Thoracic aorta (tissue), 2 donors: ENCODE data around the gene DHRS3. TPM values are rescaled to one million over a fixed set of nuclear protein-coding genes. Genes with fewer than 3 reads are reported as not detected.

Experiments
- ATAC-seq: fragments of 150-250 bp; one replicate; pipeline ENCODE4 v1.8.0; 2017; ENCODE audit warnings: low read depth; ENCODE audit not compliant: insufficient number of reproducible peaks, low FRiP score
- DNase-seq: peaks from one replicate; pipeline ENCODE4 v3.0.0-alpha.2; 2020; ENCODE audit warnings: low spot score
- H3K27ac ChIP-seq, 2 donors: fragments of 200-600 bp; sonication (generic); 1 replicate in 1 of 2; 2 replicates in 1 of 2; pipeline ENCODE4 v1.5.1; 2016; ENCODE audit warnings: mild to moderate bottlenecking in 2 of 2, moderate library complexity in 2 of 2
- H3K27me3 ChIP-seq: fragments of 200-600 bp; sonication (generic); replicated peaks from 2 replicates; pipeline ENCODE4 v1.6.0; 2016; ENCODE audit warnings: mild to moderate bottlenecking; ENCODE audit not compliant: insufficient read depth
- H3K36me3 ChIP-seq: fragments of 200-600 bp; sonication (generic); one replicate; pipeline ENCODE4 v1.5.1; 2016
- H3K4me1 ChIP-seq, 2 donors: fragments of 200-600 bp; sonication (generic); 1 replicate in 1 of 2; 2 replicates in 1 of 2; pipeline versions ENCODE4 v1.5.1 to v1.6.0; 2016; ENCODE audit warnings: low read depth in 2 of 2, mild to moderate bottlenecking in 1 of 2; ENCODE audit not compliant: control insufficient read depth in 1 of 2
- H3K4me3 ChIP-seq: fragments of 200-600 bp; sonication (generic); 2 replicates; pipeline ENCODE4 v1.5.1; 2016; ENCODE audit warnings: mild to moderate bottlenecking
- H3K9me3 ChIP-seq: fragments of 200-600 bp; sonication (generic); 2 replicates; pipeline ENCODE4 v1.5.1; 2016
- total RNA-seq, 2 donors: library from RNA; depleted of rRNA; stranded (reverse); fragments of >200 nt; gene quantifications; one replicate each; pipeline versions ENCODE4 v1.1.0 to v1.2.3, GENCODE V29; 2016
- TF ChIP-seq, protein P1 (sequence below): fragments of 200-600 bp; sonication (generic); IDR thresholded peaks from one replicate; pipeline ENCODE4 v1.5.1; 2019; ENCODE audit warnings: antibody characterized with exemption

DHRS3 gene
- total RNA-seq, 2 donors from 2014 or later = 65.9 to 150 TPM

DNA sequence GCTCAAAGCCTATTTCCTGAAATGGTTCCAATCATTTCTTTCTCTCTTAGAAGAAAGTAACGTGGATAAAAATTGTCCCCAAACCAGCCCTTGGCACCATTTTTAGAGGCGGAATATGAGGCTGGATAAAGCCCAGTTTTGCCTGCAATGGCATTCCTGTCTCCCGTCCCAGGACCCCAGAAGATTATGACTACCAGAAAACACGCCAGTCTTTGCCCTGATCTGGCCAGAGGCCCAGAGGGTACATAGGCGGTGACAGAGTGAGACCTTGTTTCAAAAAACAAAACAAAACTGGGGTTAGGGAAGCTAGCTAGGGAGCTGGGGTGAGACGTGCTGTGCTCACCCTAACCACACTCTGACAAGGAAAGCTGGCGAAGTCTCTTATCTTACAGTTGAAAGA, 25.8 kb upstream of the DHRS3 start, which contains the start of gene AADACL4:
TSS of gene AADACL4 (plus strand) at position 301 of the 400 bp plus-strand sequence. CDS start 462 bp downstream, outside the sequence.
- Histone ChIP-seq H3K27ac (no peak within 1 kb of the TSS), H3K9me3 (peaks cover 24% of the 10 kb centered on the region), H3K36me3 (no peaks in the 10 kb centered on the region), H3K4me3 (no peak within 1 kb of the TSS), H3K27me3 (no peaks in the 10 kb centered on the region), H3K4me1 (peaks cover 0 to 6% of the 10 kb centered on the region in 2 donors)
- no peak for DNase-seq
- TF ChIP-seq, protein P1, sequence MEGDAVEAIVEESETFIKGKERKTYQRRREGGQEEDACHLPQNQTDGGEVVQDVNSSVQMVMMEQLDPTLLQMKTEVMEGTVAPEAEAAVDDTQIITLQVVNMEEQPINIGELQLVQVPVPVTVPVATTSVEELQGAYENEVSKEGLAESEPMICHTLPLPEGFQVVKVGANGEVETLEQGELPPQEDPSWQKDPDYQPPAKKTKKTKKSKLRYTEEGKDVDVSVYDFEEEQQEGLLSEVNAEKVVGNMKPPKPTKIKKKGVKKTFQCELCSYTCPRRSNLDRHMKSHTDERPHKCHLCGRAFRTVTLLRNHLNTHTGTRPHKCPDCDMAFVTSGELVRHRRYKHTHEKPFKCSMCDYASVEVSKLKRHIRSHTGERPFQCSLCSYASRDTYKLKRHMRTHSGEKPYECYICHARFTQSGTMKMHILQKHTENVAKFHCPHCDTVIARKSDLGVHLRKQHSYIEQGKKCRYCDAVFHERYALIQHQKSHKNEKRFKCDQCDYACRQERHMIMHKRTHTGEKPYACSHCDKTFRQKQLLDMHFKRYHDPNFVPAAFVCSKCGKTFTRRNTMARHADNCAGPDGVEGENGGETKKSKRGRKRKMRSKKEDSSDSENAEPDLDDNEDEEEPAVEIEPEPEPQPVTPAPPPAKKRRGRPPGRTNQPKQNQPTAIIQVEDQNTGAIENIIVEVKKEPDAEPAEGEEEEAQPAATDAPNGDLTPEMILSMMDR = no peak
- no peak for ATAC-seq

DNA sequence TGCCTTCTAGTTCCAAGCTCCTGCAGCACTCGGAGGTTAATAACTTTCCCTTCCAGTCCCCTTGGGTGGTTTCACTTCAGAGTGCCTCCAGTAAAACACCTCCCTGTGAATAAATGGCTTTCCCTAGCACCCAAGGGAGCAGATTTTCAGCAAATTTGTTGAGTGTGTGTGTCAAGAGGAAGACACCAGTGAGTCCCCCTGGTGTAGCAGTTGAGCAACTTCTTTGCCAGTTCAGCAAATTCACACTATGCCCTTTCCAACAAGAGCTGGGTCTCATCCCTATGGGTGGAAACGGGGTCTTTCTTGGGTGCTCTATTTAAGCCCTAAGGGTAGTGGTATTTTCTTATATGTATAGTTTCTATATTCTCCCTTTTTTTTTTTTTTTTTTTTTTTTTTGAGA, 25.1 kb upstream of the DHRS3 start:
- no peaks in the 10 kb centered on the region for H3K27me3 ChIP-seq
- H3K4me3 ChIP-seq = no peak overlapping the region
- no peak for DNase-seq
- H3K27ac ChIP-seq = no peak overlapping the region
- no peak for ATAC-seq
- peaks cover 24% of the 10 kb centered on the region for H3K9me3 ChIP-seq
- no peaks in the 10 kb centered on the region for H3K36me3 ChIP-seq
- H3K4me1 ChIP-seq = peaks cover 0 to 6% of the 10 kb centered on the region in 2 donors
- TF ChIP-seq, protein P1 = no peak

DNA sequence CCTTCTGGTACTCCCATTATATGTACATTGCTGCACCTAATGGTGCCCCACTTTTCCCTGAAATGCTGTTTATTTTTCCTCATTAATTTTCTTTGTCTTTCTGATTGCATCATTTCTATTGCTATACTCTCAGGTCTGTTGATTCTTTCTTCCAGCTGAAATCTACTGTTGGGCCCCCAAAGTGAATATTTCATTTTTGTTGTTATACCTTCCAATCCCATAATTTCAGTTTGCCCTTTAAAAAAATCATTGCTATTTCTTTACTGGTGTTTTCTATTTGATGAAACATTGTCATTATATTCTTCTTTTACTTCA, 22.9 kb upstream of the DHRS3 start:
- peaks cover 24% of the 10 kb centered on the region for H3K9me3 ChIP-seq
- ATAC-seq = no peak
- no peak overlapping the region for H3K27ac ChIP-seq
- DNase-seq = no peak
- no peaks in the 10 kb centered on the region for H3K36me3 ChIP-seq
- TF ChIP-seq, protein P1 = no peak
- no peak overlapping the region for H3K4me3 ChIP-seq
- peaks cover 8 to 22% of the 10 kb centered on the region in 2 donors for H3K4me1 ChIP-seq
- no peaks in the 10 kb centered on the region for H3K27me3 ChIP-seq

DNA sequence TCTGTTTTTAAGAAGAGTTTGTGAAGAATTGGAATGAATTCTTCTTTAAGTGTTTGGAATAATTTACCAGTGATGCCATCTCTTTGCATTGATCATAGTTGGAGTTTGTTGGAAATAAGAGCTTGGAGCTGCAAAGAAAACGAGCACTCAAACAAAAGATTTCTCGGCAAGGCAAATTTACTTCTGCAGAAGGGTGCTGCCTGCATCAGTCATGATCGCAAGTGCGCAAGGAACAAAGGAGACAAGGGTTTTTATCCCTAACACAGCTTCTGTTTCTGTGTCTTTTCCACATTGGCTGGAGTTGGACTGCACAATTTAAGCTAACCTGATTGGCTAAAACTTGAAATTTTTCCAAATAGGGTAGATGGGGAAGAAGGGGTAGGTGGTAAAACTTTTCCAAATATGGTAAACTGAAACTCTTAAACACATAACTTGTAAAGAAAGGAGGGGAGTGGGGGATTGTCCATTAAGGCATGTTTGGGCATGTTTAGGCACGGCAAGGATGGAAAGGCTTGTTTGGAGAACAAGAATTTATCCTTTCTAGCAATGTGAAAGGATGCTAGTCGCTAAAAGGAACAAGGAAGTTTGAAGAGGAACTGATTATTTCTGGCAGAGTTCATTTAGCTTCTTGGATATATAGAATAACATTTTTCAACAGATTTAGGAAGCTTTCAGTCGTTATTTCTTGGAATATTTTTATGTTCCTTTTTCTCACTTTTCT, 22.4 kb upstream of the DHRS3 start:
- no peaks in the 10 kb centered on the region for H3K36me3 ChIP-seq
- peaks cover 8 to 23% of the 10 kb centered on the region in 2 donors for H3K4me1 ChIP-seq
- peaks cover 24% of the 10 kb centered on the region for H3K9me3 ChIP-seq
- no peak overlapping the region for H3K4me3 ChIP-seq
- no peak overlapping the region for H3K27ac ChIP-seq
- TF ChIP-seq, protein P1 = no peak
- ATAC-seq (no peak), DNase-seq (no peak)
- H3K27me3 ChIP-seq = no peaks in the 10 kb centered on the region

DNA sequence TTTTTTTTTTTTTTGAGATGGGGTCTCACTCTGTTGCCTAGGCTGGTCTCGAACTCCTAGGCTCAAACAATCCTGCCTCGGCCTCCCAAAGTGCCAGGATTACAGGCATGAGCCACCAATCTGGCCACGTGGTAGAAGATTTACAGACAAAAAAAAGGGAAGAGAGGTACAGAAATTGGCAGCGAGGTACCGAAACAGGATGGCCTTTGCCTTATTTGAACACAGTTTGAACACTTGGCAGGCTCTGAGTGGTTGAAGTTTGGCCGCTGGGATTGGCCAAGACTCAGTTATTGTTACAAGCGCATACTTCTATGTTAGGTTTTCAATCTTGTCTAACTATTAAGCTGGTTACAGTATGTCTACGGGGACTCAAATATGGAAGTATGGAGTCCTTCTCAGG, 19.7 kb upstream of the DHRS3 start:
- ATAC-seq (no peak), DNase-seq (no peak)
- no peak overlapping the region for H3K4me3 ChIP-seq
- TF ChIP-seq, protein P1 = no peak
- H3K4me1 ChIP-seq = peaks cover 8 to 17% of the 10 kb centered on the region in 2 donors
- peaks cover 24% of the 10 kb centered on the region for H3K9me3 ChIP-seq
- H3K36me3 ChIP-seq = no peaks in the 10 kb centered on the region
- H3K27ac ChIP-seq = no peak overlapping the region
- H3K27me3 ChIP-seq = no peaks in the 10 kb centered on the region
